NB4 (cell line): ENCODE results near the gene KCNH6.

Experiments used
- DNase-seq: peaks from one replicate; pipeline ENCODE4 v3.0.0; 2010; ENCODE audit warnings: low read depth
- H3K4me3 ChIP-seq: one replicate; pipeline ENCODE4 v1.5.1; 2011; ENCODE audit warnings: mild to moderate bottlenecking, low read depth, low read length, moderate library complexity
- MYC ChIP-seq: IDR thresholded peaks from 2 replicates; pipeline ENCODE4 v1.6.1; 2011; ENCODE audit warnings: low read depth, low read length
- POLR2A ChIP-seq: IDR thresholded peaks from 2 replicates; pipeline ENCODE4 v1.6.1; 2011; ENCODE audit warnings: mild to moderate bottlenecking; ENCODE audit not compliant: insufficient read length; ENCODE audit errors: extremely low read depth
- TF ChIP-seq, protein P1 (sequence below): IDR thresholded peaks from 2 replicates; pipeline ENCODE4 v1.6.1; 2011; ENCODE audit warnings: low read depth, low read length
- TF ChIP-seq, protein P2 (sequence below): IDR thresholded peaks from one replicate; pipeline ENCODE4 v1.5.1; 2012; ENCODE audit warnings: low read depth, low read length

KCNH6 gene

DNA sequence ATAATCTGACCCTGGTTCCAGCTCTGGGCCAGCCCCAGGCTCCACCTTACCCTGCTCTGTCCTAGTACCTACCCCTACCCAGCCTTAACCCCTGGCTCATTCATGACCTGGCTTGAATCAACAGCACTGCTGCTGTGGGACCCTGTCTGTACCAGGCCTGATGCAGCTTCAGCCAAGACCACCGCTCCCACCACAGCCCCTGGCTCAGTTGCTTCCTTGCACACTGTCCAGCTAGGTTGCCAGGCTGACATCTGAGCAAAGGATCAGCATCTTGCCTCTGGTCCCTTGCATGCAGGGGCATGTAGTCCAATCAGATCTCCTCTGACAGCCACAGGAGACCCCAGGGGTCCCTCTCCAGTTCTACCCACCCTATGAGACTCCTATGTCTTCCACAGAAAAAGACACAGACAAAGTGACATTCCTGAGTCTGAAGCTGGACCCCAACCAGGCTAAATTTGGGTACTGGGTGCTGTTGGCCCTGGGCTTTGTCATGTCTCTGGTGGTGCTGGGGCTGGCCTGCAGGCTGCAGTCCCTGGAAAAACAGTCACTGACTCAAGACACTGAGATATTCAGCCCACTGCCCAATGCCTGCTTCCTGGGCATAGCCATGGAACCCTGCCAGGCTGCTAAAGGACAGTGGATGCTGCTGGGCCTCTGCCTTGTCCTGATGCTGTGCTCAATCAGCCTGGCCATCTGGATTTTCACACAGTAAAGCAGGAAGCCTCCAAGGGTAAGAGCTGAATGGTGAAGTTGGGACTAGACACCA lies 3.9 kb upstream of the KCNH6 start:
- TF ChIP-seq, protein P1, sequence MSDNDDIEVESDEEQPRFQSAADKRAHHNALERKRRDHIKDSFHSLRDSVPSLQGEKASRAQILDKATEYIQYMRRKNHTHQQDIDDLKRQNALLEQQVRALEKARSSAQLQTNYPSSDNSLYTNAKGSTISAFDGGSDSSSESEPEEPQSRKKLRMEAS = no peak
- TF ChIP-seq MYC = no peak
- TF ChIP-seq POLR2A = no peak
- TF ChIP-seq, protein P2, sequence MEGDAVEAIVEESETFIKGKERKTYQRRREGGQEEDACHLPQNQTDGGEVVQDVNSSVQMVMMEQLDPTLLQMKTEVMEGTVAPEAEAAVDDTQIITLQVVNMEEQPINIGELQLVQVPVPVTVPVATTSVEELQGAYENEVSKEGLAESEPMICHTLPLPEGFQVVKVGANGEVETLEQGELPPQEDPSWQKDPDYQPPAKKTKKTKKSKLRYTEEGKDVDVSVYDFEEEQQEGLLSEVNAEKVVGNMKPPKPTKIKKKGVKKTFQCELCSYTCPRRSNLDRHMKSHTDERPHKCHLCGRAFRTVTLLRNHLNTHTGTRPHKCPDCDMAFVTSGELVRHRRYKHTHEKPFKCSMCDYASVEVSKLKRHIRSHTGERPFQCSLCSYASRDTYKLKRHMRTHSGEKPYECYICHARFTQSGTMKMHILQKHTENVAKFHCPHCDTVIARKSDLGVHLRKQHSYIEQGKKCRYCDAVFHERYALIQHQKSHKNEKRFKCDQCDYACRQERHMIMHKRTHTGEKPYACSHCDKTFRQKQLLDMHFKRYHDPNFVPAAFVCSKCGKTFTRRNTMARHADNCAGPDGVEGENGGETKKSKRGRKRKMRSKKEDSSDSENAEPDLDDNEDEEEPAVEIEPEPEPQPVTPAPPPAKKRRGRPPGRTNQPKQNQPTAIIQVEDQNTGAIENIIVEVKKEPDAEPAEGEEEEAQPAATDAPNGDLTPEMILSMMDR = no peak
- DNase-seq = no peak
- H3K4me3 ChIP-seq = no peak overlapping the region

DNA sequence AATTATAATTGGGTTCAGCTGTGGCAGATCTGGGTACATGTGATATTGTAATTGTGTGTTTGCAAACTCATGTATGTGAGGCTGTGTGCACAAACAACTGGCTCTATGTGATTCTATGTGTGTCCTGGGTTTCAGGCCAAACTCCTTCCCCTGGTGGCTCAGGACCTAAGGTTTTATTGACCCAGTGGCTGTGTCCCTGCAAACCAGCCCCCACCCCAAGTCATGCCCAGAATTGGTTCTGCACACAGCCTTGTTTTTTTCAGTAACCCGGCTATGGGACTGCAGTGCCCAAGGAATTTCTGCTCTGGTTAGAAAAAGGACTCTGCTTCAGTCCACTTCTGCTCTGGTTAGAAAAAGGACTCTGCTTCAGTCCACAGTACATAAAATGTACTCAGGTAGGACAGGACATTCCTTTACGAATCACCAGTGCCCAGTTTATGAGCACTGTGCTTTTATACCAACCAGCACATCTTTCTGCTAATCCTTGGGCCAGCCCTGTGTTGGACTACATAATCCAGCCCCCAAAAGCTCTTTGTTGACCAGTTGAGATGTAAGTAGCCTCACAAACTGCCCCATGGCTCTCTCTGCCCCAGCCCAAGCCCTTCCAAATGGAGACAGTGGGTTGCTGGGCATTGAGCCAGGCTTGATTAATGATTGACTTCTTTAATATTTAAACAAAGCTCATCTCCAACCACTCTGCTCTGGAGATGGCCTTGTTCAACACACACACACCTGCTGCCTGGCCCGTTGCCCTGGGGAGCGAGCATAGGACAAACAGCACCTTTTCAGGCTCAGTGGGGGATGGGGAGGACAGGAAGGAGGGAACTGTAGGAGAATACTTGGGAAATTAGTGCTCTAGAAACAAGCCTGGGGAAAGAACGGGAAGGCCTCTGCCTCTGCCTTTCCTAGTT lies 2.9 kb upstream of the KCNH6 start:
- H3K4me3 ChIP-seq = no peak overlapping the region

DNA sequence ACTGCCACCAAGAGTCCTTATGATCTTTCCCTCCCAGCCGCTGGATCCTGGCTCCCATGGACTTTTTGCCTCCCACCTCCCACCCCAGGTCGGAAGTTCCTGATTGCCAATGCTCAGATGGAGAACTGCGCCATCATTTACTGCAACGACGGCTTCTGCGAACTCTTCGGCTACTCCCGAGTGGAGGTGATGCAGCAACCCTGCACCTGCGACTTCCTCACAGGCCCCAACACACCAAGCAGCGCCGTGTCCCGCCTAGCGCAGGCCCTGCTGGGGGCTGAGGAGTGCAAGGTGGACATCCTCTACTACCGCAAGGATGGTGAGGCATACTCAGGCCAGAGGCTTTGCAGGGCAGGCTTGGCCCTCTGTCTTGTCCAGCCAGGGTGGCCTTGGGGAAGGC lies 893 bp downstream of the KCNH6 start:
- TF ChIP-seq, protein P1 = no peak
- TF ChIP-seq POLR2A (no peak), MYC (no peak)
- TF ChIP-seq, protein P2 = no peak
- no peak overlapping the region for H3K4me3 ChIP-seq
- no peak for DNase-seq

More for the DNA sequence above, 2.9 kb upstream of the KCNH6 start:
- TF ChIP-seq MYC (no peak), POLR2A (no peak)
- TF ChIP-seq, protein P2 = no peak
- TF ChIP-seq, protein P1 = no peak
- DNase-seq = no peak

DNA sequence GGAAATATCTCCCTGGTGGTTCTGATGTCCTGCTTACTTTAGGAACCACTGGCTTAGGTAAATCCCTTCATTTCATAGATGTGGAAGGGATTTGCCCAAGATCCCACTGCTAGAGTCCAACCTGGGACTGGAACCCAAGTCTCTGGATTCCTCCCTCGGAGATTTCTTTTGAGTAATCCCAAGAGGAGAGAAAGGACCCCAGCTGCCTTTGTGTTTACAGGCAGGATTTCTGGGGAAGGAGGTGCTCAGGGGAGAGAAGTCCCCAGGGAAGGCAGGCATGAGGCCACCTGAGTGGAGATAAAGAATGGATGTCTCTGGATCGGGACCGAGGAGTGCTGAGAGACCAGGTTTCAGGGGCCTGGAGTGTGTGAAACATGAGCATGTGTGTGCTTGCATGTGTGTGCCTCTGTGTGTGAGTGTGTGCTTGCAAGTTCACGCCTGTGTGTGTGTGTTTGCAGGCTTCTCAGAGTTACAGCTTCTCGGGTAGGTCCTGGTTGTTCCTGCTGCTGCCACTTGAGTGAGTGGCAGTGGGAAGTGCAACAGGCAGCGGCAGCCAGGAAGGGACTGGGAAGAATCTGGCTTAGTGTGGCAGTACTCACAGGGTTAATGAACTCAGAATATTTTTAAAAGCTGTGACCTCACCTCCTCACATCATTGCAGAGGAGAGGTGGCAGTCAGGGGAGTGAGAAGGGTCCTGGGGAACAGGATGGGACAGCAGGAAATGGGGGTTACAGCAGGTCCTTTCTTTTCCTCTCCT lies 2.2 kb downstream of the KCNH6 start:
- no peak overlapping the region for H3K4me3 ChIP-seq
- DNase-seq = no peak
- TF ChIP-seq POLR2A (no peak), MYC (no peak)
- TF ChIP-seq, protein P2 = no peak
- TF ChIP-seq, protein P1 = no peak

DNA sequence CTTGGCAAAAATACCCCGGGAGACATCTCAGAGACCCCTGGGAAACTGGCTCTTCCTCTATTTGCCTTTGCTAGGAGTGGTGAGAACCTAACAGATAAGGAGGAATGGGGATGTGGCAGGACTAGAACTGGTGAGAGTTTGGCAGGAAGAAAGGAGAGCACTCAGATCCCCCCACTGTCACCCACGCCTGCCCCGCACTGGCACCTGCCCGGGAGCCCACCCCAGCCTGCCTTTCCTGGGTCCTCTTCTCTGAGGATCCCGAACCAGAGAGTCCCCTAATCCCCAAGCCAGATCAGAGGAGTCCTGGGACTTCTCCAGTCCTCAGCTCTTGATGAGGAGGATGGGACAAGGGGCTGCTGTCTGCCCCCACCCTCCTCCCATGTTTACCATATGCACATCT lies 3.7 kb downstream of the KCNH6 start:
- no peak overlapping the region for H3K4me3 ChIP-seq
- no peak for DNase-seq
- TF ChIP-seq, protein P1 = no peak
- TF ChIP-seq, protein P2 = no peak
- TF ChIP-seq MYC (no peak), POLR2A (no peak)
